Stimulated activated memory B cell treated with anti-CD40 and anti-IgM and Interleukin-4, amounts not matched to agents 10 μg/mL and 1 μg/mL and 100 μg/mL, for 72 hours (primary cell): Measurements from ENCODE around the gene MAML2.
"Not testable (repeated sequence)": the region's sequence is repeated elsewhere in the genome, so short reads cannot be mapped to it uniquely, and the experiment has no call there.

Experiments used
- ATAC-seq: fragments of 150-1000 bp; cut with Tn5 transposase; 2 replicates; pipeline ENCODE4 v1.10.0; 2021
- H3K27ac Mint-ChIP-seq: one replicate; pipeline ENCODE4 v1.8.0; 2022; ENCODE audit warnings: mild to moderate bottlenecking, mixed read lengths
- H3K27me3 Mint-ChIP-seq: one replicate; pipeline ENCODE4 v1.8.0; 2022; ENCODE audit warnings: mixed read lengths
- H3K36me3 Mint-ChIP-seq: one replicate; pipeline ENCODE4 v1.8.0; 2022; ENCODE audit warnings: mixed read lengths
- H3K4me1 Mint-ChIP-seq: one replicate; pipeline ENCODE4 v1.8.0; 2022; ENCODE audit warnings: mixed read lengths
- H3K4me3 Mint-ChIP-seq: one replicate; pipeline ENCODE4 v1.8.0; 2022; ENCODE audit warnings: mild to moderate bottlenecking, moderate library complexity, mixed read lengths
- H3K9me3 Mint-ChIP-seq: one replicate; pipeline ENCODE4 v1.8.0; 2022; ENCODE audit warnings: mixed read lengths

Gene MAML2

DNA sequence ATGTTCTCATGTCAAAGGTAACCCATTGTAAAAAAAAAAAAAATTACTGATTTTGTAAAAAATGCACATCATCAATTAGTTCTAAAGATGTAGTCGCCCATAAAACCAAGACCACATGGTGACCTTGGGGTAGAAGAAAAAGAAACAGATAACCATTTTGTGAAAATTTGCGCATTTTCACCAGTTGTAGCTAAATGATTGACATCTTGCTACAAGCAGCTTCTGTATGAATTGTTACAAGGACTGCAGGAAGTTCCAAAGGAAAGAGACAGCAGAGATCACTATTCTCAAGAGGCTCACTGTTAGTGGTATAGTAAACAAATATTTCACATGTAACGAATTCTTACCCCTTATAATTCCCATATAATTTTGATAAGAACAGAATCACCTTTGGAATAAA lies 48.7 kb downstream of the MAML2 start:
- Mint-ChIP-seq H3K9me3 (no peaks in the 10 kb centered on the region), H3K27me3 (no peaks in the 10 kb centered on the region), H3K36me3 (peaks cover 16% of the 10 kb centered on the region), H3K4me1 (peaks cover 52% of the 10 kb centered on the region), H3K27ac (peak overlapping the region; percentile 70), H3K4me3 (peak overlapping the region; percentile 34)
- ATAC-seq, result no peak

DNA sequence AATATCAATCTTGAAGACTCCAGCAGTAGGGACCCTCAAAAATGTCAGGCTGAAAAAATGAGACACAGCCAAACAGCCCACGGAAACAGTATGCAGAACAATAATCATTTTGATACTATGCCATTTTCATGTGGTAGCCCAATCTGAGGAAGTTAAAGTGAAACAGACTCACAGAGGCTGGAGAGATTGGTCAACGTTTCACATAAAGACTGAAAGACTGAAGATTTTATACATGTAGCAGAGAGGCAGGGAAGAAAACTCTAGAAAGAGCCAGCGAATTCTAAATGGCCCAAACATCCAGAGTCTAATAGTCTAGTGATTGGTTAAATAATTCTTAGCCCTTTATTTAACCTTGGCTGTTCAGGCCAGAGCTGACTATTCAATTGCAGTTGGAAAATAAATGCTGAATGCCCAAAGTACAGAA lies 49.4 kb downstream of the MAML2 start:
- Mint-ChIP-seq H3K4me1 (peaks cover 52% of the 10 kb centered on the region), H3K27ac (peak overlapping the region; percentile 70), H3K27me3 (no peaks in the 10 kb centered on the region), H3K4me3 (peak overlapping the region; percentile 34), H3K9me3 (no peaks in the 10 kb centered on the region), H3K36me3 (peaks cover 16% of the 10 kb centered on the region)
- peak; percentile 94 for ATAC-seq

DNA sequence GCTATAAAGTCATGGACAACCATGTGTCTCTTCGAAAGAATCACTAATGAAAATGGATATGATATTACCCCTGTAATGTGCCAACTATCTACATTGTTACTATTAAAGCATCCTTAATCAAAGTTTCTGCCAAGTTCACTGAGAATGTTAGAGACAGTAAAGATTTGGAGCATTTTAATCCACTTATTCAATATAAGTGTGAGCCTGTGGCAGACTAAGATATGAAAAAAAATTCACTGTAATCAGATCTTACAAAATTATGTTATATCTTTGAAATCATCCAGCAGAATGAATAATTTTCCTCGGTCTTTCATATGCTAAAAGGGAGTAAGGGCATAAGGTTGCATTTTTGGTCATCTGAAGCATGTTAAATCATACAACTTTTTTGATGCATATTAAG lies 49.9 kb downstream of the MAML2 start:
- Mint-ChIP-seq H3K36me3 (peaks cover 14% of the 10 kb centered on the region), H3K4me1 (peaks cover 51% of the 10 kb centered on the region), H3K4me3 (no peak overlapping the region), H3K27me3 (no peaks in the 10 kb centered on the region), H3K27ac (peak overlapping the region; percentile 70), H3K9me3 (no peaks in the 10 kb centered on the region)
- ATAC-seq, result no peak

DNA sequence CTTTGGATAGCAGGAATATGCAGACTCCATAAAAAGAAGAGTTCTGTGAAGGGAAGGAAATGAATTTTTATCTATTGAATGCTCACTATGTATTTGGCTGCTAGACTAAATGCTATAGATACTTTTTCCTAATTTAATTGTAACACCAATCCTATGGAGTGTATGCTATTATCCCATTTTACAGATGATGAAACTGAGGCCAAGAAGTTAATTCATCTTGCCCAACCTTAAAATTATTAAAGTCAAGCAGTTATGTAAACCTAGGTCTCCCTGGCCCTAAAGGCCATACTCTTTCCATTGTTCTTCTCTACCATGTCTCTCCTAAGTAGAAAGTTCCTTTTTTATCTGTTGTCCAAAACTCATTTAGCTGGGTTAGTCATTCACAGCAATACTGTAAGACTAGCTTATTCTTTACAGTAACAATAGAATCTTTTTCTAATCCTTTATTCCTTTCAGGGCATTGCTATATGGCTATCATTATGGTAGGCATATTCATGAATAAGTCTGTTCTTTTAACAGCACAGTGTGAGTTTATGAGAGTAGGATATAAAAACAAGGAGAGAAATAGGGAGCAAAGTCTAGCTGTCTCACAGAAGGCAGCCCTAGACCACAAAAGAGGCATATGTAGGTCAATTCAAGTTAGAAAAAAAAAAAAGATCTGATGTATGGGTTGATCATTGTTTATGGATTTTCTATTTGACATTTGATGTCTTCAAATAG lies 50.5 kb downstream of the MAML2 start:
- H3K9me3 Mint-ChIP-seq, result no peaks in the 10 kb centered on the region
- no peak for ATAC-seq
- peaks cover 13% of the 10 kb centered on the region for H3K36me3 Mint-ChIP-seq
- peaks cover 54% of the 10 kb centered on the region for H3K4me1 Mint-ChIP-seq
- H3K4me3 Mint-ChIP-seq, result no peak overlapping the region
- peak overlapping the region; percentile 70 for H3K27ac Mint-ChIP-seq
- no peaks in the 10 kb centered on the region for H3K27me3 Mint-ChIP-seq

DNA sequence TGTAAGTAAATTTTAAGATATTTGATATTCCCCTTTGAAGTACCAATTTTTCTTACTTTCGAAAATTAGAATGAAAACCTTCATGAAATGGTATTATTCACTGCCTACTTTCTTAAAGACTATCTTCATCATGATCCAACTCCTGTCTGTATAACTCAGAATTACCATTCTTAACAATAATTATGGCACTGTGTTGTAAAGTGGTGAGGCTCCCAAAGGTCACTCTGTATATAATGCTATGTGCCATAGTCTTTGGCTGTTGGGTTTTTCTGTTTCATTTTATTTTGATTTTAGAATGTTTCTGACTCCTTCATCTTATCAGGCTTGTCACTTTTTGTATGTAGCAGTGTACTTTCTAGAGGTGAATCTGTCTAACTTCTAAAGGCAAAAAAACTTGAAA lies 52.4 kb downstream of the MAML2 start:
- no peak overlapping the region for H3K4me3 Mint-ChIP-seq
- H3K36me3 Mint-ChIP-seq, result peaks cover 21% of the 10 kb centered on the region
- peaks cover 4% of the 10 kb centered on the region for H3K9me3 Mint-ChIP-seq
- no peak overlapping the region for H3K27ac Mint-ChIP-seq
- ATAC-seq, result no peak
- peaks cover 64% of the 10 kb centered on the region for H3K4me1 Mint-ChIP-seq
- H3K27me3 Mint-ChIP-seq, result no peaks in the 10 kb centered on the region

DNA sequence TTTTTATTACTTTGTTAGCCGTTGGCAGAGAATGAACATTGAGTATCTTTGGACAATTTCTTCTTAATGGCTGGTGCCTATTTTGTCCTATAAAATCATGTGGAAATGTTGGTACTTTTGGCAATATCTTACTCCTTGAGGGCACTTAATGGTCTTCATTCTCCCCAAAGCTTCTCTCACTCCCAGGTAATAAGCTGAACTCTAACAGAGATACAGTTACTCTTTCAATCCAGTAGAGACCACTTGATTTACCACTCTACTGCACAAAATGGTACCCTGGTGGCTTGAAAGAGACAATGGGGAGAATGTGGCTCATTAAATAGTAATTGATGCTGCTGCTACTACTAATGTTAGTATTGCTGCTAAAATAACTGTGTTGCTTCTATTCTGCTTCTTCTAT lies 53.0 kb downstream of the MAML2 start:
- H3K9me3 Mint-ChIP-seq, result peaks cover 4% of the 10 kb centered on the region
- H3K27ac Mint-ChIP-seq, result no peak overlapping the region
- H3K27me3 Mint-ChIP-seq, result no peaks in the 10 kb centered on the region
- ATAC-seq, result no peak
- peaks cover 68% of the 10 kb centered on the region for H3K4me1 Mint-ChIP-seq
- H3K36me3 Mint-ChIP-seq, result peaks cover 27% of the 10 kb centered on the region
- H3K4me3 Mint-ChIP-seq, result no peak overlapping the region

DNA sequence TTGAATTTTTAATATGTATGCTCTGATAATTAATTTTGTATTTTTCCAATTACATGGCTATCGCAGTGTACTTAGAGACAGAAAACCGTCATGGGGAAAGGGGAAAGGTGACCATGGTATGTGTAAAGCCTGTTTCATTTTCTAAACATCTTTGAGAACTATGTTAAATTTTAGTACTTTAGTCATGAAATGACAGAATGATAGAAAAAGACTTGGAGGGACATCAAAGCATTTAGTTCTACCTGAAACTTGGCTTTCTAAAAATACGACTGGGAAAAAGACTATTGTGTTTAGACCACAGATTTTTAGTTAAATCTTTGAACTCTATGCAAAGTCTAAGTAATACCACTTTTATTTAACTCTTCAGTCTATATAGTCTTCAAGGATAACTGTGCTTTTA lies 54.1 kb downstream of the MAML2 start:
- H3K4me3 Mint-ChIP-seq, result no peak overlapping the region
- H3K36me3 Mint-ChIP-seq, result peaks cover 29% of the 10 kb centered on the region
- H3K9me3 Mint-ChIP-seq, result peaks cover 4% of the 10 kb centered on the region
- no peak overlapping the region for H3K27ac Mint-ChIP-seq
- peaks cover 68% of the 10 kb centered on the region for H3K4me1 Mint-ChIP-seq
- ATAC-seq, result no peak
- H3K27me3 Mint-ChIP-seq, result no peaks in the 10 kb centered on the region

DNA sequence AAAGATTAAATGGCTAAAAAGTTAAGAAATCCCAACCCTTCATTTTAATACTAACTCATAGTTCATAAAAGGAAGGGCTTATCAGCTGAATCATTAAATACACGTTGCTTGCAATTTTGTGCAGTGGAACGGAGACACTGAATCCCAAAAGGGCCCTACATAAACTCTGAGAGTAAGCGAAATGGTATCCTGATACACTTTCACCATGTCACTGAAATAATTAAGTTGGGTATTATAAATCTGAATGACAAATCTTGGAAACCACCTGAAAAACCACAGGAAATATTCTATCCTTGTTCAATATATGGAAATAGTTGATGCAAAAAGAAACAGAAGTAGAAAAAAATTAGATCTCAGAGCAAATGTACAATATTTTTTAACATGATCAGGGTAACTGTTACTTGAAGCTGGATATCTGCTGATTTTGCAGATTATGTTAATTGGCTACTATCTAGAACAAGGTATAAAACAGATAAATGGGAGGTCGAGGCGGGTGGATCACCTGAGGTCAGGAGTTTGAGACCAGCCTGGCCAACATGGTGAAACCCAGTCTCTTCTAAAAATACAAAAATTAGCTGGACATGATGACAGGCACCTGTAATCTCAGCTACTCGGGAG lies 55.1 kb downstream of the MAML2 start:
- H3K36me3 Mint-ChIP-seq, result peaks cover 34% of the 10 kb centered on the region
- ATAC-seq, result no peak
- peaks cover 68% of the 10 kb centered on the region for H3K4me1 Mint-ChIP-seq

DNA sequence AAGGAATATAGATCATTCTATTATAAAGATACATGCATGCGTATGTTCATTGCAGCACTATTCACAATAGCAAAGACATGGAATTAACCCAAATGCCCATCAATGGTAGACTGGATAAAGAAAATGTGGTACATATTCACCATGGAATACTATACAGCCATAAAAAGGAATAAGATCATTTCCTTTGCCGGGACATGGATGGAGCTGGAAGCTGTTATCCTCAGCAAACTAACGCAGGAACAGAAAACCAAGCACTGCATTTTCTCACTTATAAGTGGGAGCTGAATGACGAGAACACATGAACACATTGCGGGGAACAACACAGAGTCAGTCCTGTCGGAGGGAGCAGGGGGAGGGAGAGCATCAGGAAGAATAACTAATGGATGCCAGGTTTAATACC lies 57.0 kb downstream of the MAML2 start:
- not testable (repeated sequence) for ATAC-seq, H3K4me3 Mint-ChIP-seq, H3K27me3 Mint-ChIP-seq, H3K27ac Mint-ChIP-seq, H3K9me3 Mint-ChIP-seq
- peaks cover 69% of the 10 kb centered on the region for H3K4me1 Mint-ChIP-seq
- peaks cover 27% of the 10 kb centered on the region for H3K36me3 Mint-ChIP-seq

More for the DNA sequence above, 55.1 kb downstream of the MAML2 start:
- peak overlapping the region; percentile 64 for H3K27ac Mint-ChIP-seq
- no peak overlapping the region for H3K4me3 Mint-ChIP-seq
- H3K27me3 Mint-ChIP-seq, result no peaks in the 10 kb centered on the region
- peaks cover 7% of the 10 kb centered on the region for H3K9me3 Mint-ChIP-seq

DNA sequence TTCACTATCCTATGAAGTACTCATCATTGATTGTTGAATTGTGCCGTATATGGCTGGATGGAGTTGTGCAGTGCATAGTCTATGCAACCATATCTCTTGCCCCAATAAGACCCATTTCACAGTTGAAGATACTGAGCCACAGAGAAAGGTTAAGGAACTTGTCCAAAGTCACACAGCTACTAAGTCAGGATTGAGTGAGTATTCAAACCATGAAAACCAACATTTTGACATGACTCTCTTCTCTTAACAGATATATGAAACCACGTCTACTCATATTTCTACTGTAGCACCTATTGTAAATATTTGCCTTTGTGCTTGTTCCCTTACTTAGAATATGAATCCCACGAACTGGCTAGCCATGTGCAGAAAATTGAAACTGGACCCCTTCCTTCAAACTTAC lies 58.1 kb downstream of the MAML2 start:
- Mint-ChIP-seq H3K4me1 (peaks cover 78% of the 10 kb centered on the region), H3K4me3 (no peak overlapping the region), H3K9me3 (peaks cover 7% of the 10 kb centered on the region), H3K36me3 (peaks cover 27% of the 10 kb centered on the region), H3K27me3 (no peaks in the 10 kb centered on the region), H3K27ac (no peak overlapping the region)
- ATAC-seq, result no peak

DNA sequence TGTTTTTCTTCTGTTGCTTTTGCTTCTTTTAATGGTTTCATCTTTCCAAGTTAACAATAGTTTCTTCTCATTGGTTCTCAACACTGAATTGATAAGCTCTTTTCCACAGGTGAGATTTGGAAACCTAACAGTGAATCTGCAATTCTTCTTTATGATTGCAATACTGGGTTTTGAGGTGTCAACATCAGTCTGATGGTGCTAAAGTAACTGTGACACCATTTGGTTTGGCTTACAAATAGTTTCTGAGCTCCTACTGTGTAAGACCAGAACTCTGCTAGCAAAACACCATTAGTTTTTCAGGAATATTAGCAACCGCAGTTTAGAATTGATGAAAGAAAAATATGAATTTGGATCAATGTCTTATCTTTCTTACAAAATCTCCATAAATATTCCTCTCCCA lies 58.6 kb downstream of the MAML2 start:
- Mint-ChIP-seq H3K9me3 (peaks cover 7% of the 10 kb centered on the region), H3K36me3 (peaks cover 27% of the 10 kb centered on the region), H3K4me1 (peaks cover 80% of the 10 kb centered on the region), H3K27me3 (no peaks in the 10 kb centered on the region), H3K27ac (peak overlapping the region; percentile 22), H3K4me3 (no peak overlapping the region)
- no peak for ATAC-seq

DNA sequence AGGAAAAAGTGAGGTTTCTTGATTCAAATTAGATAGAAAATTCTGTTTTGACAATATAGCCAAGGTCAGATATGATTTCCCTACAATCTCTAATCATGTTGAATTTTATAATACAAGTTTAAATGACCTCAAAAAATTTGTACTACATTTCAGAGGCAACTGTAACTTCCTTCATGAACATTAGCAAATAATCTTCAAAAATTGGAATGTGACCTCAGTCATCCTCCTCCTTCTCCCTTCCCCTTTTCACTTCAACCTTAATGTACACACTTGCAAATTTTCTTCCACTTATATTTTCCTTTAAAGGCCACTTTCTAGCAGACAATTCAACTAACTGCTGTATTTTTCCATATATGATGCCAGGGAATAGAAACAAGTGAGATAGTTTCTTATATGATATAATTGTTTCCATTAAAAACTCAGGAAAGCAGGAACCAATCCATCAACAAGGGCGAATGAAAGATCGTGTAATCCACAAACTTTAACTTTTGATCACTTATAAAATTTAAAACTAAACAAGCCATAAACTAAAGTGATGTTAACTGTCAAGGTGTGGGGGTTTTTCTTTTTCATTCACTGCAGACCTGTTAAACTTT lies 60.3 kb downstream of the MAML2 start:
- H3K9me3 Mint-ChIP-seq, result peaks cover 7% of the 10 kb centered on the region
- no peak overlapping the region for H3K27ac Mint-ChIP-seq
- no peaks in the 10 kb centered on the region for H3K27me3 Mint-ChIP-seq
- no peak for ATAC-seq
- H3K4me1 Mint-ChIP-seq, result peaks cover 82% of the 10 kb centered on the region
- H3K4me3 Mint-ChIP-seq, result no peak overlapping the region
- H3K36me3 Mint-ChIP-seq, result peaks cover 29% of the 10 kb centered on the region

DNA sequence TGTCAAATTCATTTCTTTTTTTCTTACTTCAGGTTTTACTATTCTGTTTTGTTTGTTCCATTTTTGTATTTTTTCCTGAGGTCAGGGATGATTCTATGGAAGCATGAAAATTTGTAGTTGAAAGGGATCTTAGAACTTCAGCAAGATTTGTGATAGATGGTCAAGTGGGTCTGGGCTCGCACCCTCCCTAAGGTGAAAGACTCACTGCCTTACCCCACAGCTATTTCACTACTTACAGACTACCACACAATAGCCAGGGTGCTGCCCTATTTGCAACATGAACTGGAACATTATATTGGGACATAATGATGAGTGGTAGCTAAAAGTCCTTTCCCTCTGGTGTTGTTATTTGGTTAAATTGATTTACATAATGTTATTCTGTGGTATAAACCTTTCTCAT lies 62.6 kb downstream of the MAML2 start:
- ATAC-seq, result no peak
- Mint-ChIP-seq H3K9me3 (peaks cover 3% of the 10 kb centered on the region), H3K27ac (no peak overlapping the region), H3K4me1 (peaks cover 67% of the 10 kb centered on the region), H3K27me3 (no peaks in the 10 kb centered on the region), H3K4me3 (no peak overlapping the region), H3K36me3 (peaks cover 17% of the 10 kb centered on the region)

DNA sequence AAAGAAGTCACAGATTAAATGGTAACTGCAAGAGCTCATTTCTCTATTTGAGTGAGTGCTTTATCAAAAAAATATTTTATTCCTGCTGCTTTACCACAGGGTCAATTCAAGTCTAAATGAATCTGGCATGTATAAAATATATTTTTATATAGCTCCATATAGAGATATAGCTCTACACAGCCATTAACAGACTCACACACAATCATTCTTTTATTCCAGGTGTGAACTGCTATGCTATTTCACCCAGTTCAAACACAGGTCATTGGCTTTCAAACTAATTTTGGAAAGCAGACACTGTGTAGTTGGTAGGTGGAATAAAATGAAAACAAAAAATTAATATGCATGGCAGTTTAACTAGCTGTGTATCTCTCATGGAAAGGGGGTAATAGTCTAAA lies 63.1 kb downstream of the MAML2 start:
- no peak overlapping the region for H3K4me3 Mint-ChIP-seq
- H3K36me3 Mint-ChIP-seq, result peaks cover 13% of the 10 kb centered on the region
- no peak for ATAC-seq
- no peaks in the 10 kb centered on the region for H3K27me3 Mint-ChIP-seq
- H3K27ac Mint-ChIP-seq, result no peak overlapping the region
- peaks cover 3% of the 10 kb centered on the region for H3K9me3 Mint-ChIP-seq
- peaks cover 61% of the 10 kb centered on the region for H3K4me1 Mint-ChIP-seq

DNA sequence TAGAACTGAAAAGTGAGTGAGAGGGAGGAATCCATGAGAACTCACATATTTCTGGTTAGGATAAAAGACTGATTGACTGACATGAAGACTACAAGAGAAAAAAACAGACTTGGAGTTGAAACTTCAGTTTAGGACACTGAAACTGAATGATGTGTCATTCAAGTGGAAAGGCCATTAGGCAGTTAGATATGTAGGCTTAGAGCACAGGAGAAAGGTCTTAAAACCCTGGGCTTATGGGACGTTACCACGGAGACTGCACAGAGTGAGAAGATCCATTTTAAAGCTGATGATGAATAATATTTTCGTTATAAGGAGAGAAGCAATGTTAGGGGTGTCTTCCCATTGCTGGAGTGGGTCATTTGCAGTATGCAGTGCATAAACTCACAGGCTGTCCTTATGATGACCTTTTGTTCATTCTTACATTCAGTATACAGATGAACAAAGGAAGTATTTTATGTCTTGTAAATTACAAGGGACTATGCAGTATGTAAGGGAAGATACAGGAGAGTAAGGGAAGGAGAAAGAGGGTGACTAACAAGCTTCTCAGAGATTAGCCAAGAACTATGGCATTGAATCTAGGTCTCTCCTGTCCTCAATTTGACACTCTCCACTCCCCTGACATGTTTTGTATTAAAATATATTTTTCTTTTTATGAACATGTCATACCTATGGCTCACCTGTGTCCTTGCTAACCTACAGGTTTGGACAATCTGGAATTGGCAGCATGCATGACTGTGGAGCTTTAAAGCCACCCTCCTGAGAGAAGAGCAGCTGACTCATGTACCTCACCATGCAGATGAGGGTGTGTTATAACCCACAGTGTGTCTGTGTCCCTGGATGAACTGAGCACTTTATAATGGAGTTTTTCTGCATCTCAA lies 63.7 kb downstream of the MAML2 start:
- ATAC-seq, result peak; percentile 47
- peak overlapping the region; percentile 25 for H3K27ac Mint-ChIP-seq
- no peaks in the 10 kb centered on the region for H3K27me3 Mint-ChIP-seq
- peaks cover 3% of the 10 kb centered on the region for H3K9me3 Mint-ChIP-seq
- no peak overlapping the region for H3K4me3 Mint-ChIP-seq
- H3K36me3 Mint-ChIP-seq, result peaks cover 13% of the 10 kb centered on the region
- peaks cover 55% of the 10 kb centered on the region for H3K4me1 Mint-ChIP-seq
